OCI-LY1 (cell line): Measurements from ENCODE around the gene TMEM218.

Source experiments
- H2AFZ ChIP-seq: fragments of 200-600 bp; sonication (generic), shearing (Covaris generic); 2 replicates; pipeline ENCODE4 v1.6.0; 2014; ENCODE audit warnings: antibody characterized with exemption, mild to moderate bottlenecking, low read length
- H3F3A ChIP-seq: fragments of 200-600 bp; sonication (generic), shearing (Covaris generic); 2 replicates; pipeline ENCODE4 v1.6.0; 2014; ENCODE audit warnings: mild to moderate bottlenecking, antibody characterized with exemption, low read length, moderate library complexity; ENCODE audit not compliant: insufficient read depth
- H3K27ac ChIP-seq: fragments of 200-600 bp; sonication (generic); 2 replicates; pipeline ENCODE4 v1.5.1; 2014; ENCODE audit warnings: low read length, mixed run types, mild to moderate bottlenecking, low read depth; ENCODE audit not compliant: poor library complexity, severe bottlenecking
- H3K27me3 ChIP-seq: fragments of 200-600 bp; sonication (generic); 2 replicates; pipeline ENCODE4 v1.6.0; 2014; ENCODE audit warnings: antibody characterized with exemption, mild to moderate bottlenecking, low read length, moderate library complexity; ENCODE audit not compliant: insufficient read depth
- H3K36me3 ChIP-seq: fragments of 200-600 bp; sonication (generic); 2 replicates; pipeline ENCODE4 v1.6.1; 2014; ENCODE audit warnings: mild to moderate bottlenecking, antibody characterized with exemption, low read length, moderate library complexity, mixed read lengths; ENCODE audit not compliant: insufficient read depth
- H3K4me1 ChIP-seq: fragments of 200-600 bp; sonication (generic); 2 replicates; pipeline ENCODE4 v1.5.1; 2014; ENCODE audit warnings: mild to moderate bottlenecking, low read length, moderate library complexity; ENCODE audit not compliant: insufficient read depth, severe bottlenecking
- H3K4me2 ChIP-seq: fragments of 200-600 bp; sonication (generic), shearing (Covaris generic); 2 replicates; pipeline ENCODE4 v1.6.1; 2014; ENCODE audit warnings: low read length
- H3K4me3 ChIP-seq: fragments of 200-600 bp; sonication (generic); 2 replicates; pipeline ENCODE4 v1.5.1; 2014; ENCODE audit warnings: low read length, low read depth, mild to moderate bottlenecking, mixed read lengths; ENCODE audit not compliant: poor library complexity, severe bottlenecking
- H3K79me2 ChIP-seq: fragments of 200-600 bp; shearing (Covaris generic); 2 replicates; pipeline ENCODE4 v1.6.1; 2016; ENCODE audit warnings: mixed run types, low read length, mixed read lengths; ENCODE audit not compliant: insufficient read depth
- H3K9ac ChIP-seq: fragments of 200-600 bp; sonication (generic), shearing (Covaris generic); 2 replicates; pipeline ENCODE4 v1.6.1; 2014; ENCODE audit warnings: mild to moderate bottlenecking, low read length, mixed read lengths
- H3K9me2 ChIP-seq: fragments of 200-600 bp; sonication (generic), shearing (Covaris generic); 2 replicates; pipeline ENCODE4 v1.6.1; 2014; ENCODE audit warnings: low read depth, mild to moderate bottlenecking, low read length, mixed read lengths
- H3K9me3 ChIP-seq: fragments of 200-600 bp; shearing (Covaris generic); 2 replicates; pipeline ENCODE4 v1.6.1; 2014; ENCODE audit warnings: low read length, mixed read lengths
- H4K20me1 ChIP-seq: fragments of 200-600 bp; sonication (generic), shearing (Covaris generic); 2 replicates; pipeline ENCODE4 v1.6.0; 2016; ENCODE audit warnings: mild to moderate bottlenecking, low read length; ENCODE audit not compliant: insufficient read depth
- CTCF ChIP-seq: fragments of 200-600 bp; sonication (generic), shearing (Covaris generic); IDR thresholded peaks from 2 replicates; pipeline ENCODE4 v1.5.1; 2017; ENCODE audit warnings: mild to moderate bottlenecking, antibody characterized with exemption, low read length, moderate library complexity, mixed read lengths
- EZH2 ChIP-seq: fragments of 200-600 bp; sonication (generic), shearing (Covaris generic); IDR thresholded peaks from 2 replicates; pipeline ENCODE4 v1.8.0; 2017; ENCODE audit warnings: borderline replicate concordance, mixed run types, mild to moderate bottlenecking, antibody characterized with exemption, low read length, moderate library complexity, mixed read lengths

Gene TMEM218

GRCh38 chr11:125092669-125093068 lies 18.8 kb downstream of the TMEM218 start:
- H3K9ac ChIP-seq: no peak overlapping the region
- TF ChIP-seq CTCF (no peak), EZH2 (no peak)

GRCh38 chr11:125091877-125092664 lies 19.4 kb downstream of the TMEM218 start:
- Histone ChIP-seq H3K4me2 (no peak overlapping the region), H3K9me2 (no peaks in the 10 kb centered on the region), H3K36me3 (peaks cover 1% of the 10 kb centered on the region; the same call in 1 of the 2 replicates), H3K27ac (no peak overlapping the region), H2AFZ (no peak overlapping the region), H3K4me3 (no peak overlapping the region), H3K4me1 (no peaks in the 10 kb centered on the region), H3K79me2 (no peaks in the 10 kb centered on the region), H3K9ac (no peak overlapping the region), H3K9me3 (no peaks in the 10 kb centered on the region), H3F3A (no peaks in the 10 kb centered on the region), H4K20me1 (no peaks in the 10 kb centered on the region), H3K27me3 (no peaks in the 10 kb centered on the region)
- TF ChIP-seq EZH2: no peak
- TF ChIP-seq CTCF: no peak

More at GRCh38 chr11:125092669-125093068, 18.8 kb downstream of the TMEM218 start:
- Histone ChIP-seq H3K27ac (no peak overlapping the region), H2AFZ (no peak overlapping the region), H4K20me1 (no peaks in the 10 kb centered on the region), H3F3A (no peaks in the 10 kb centered on the region), H3K4me3 (no peak overlapping the region), H3K4me1 (no peaks in the 10 kb centered on the region), H3K36me3 (peaks cover 7% of the 10 kb centered on the region; the same call in 1 of the 2 replicates), H3K27me3 (no peaks in the 10 kb centered on the region), H3K79me2 (no peaks in the 10 kb centered on the region), H3K4me2 (no peak overlapping the region), H3K9me2 (no peaks in the 10 kb centered on the region), H3K9me3 (no peaks in the 10 kb centered on the region)

GRCh38 chr11:125091247-125091876 lies 20.1 kb downstream of the TMEM218 start:
- Histone ChIP-seq H2AFZ (no peak overlapping the region), H3F3A (no peaks in the 10 kb centered on the region), H3K36me3 (no peaks in the 10 kb centered on the region)

More at GRCh38 chr11:125091247-125091876, 20.1 kb downstream of the TMEM218 start:
- Histone ChIP-seq H3K27me3 (no peaks in the 10 kb centered on the region), H3K9me3 (no peaks in the 10 kb centered on the region), H3K79me2 (no peaks in the 10 kb centered on the region), H3K4me1 (no peaks in the 10 kb centered on the region), H3K27ac (no peak overlapping the region), H4K20me1 (no peaks in the 10 kb centered on the region), H3K9me2 (no peaks in the 10 kb centered on the region), H3K4me3 (no peak overlapping the region), H3K4me2 (no peak overlapping the region), H3K9ac (no peak overlapping the region)
- TF ChIP-seq EZH2 (no peak), CTCF (peak; percentile 56)
